Vagina (tissue), 2 donors: ENCODE data around the gene LAYN.

Experiments used
- CTCF ChIP-seq, 3 experiments: fragments of 450-650 bp in 2 of 3; fragments of 200-600 bp in 1 of 3; sonication (generic) in 1 of 3; IDR thresholded peaks; one replicate each; pipeline ENCODE4 v1.5.1; 2017 to 2019; ENCODE audit warnings: antibody characterized with exemption in 3 of 3, mild to moderate bottlenecking in 2 of 3, moderate library complexity in 2 of 3
- POLR2A ChIP-seq, 2 donors: fragments of 450-650 bp; IDR thresholded peaks; one replicate each; pipeline ENCODE4 v1.6.1; 2017; ENCODE audit warnings: antibody characterized with exemption in 2 of 2, mild to moderate bottlenecking in 2 of 2, moderate library complexity in 2 of 2
- POLR2AphosphoS5 ChIP-seq, 2 donors: sonication (generic); formaldehyde crosslinking; IDR thresholded peaks; one replicate each; pipeline ENCODE4 v1.9.0; 2017; ENCODE audit warnings: antibody characterized with exemption in 2 of 2, mild to moderate bottlenecking in 2 of 2, low read depth in 1 of 2; ENCODE audit not compliant: insufficient read depth in 1 of 2

GRCh38 chr11:111522426-111522825, 18.1 kb upstream of the LAYN start:
- TF ChIP-seq CTCF (IDR thresholded peaks at IDR 0.05) (no peak), POLR2A (IDR thresholded peaks at IDR 0.05) (no peak), POLR2AphosphoS5 (IDR thresholded peaks at IDR 0.05; ENCODE audit: insufficient read depth in 1 of 2, low read depth in 1 of 2) (no peak)
